ENCODE results near the gene ARHGAP24.
"Not testable (repeated sequence)": the region's sequence is repeated elsewhere in the genome, so short reads cannot be mapped to it uniquely, and the experiment has no call there.

The ARHGAP24 gene

GRCh38 chr4:86015412-86016350, 540.7 kb downstream of the ARHGAP24 start:
- DNase-seq (ENCODE audit: low read depth in 2 of 2) = no peak

GRCh38 chr4:86019362-86019761, 544.4 kb downstream of the ARHGAP24 start:
- DNase-seq (ENCODE audit: low read depth in 2 of 2) = no peak

- no peak for DNase-seq (ENCODE audit: low read depth in 2 of 2)
Observed at GRCh38 chr4:86019906-86020305, 545.0 kb downstream of the ARHGAP24 start.

GRCh38 chr4:86021671-86022070, 546.7 kb downstream of the ARHGAP24 start:
- DNase-seq (ENCODE audit: low read depth in 2 of 2) = not testable (repeated sequence)

GRCh38 chr4:86026720-86027119, 551.8 kb downstream of the ARHGAP24 start:
- no peak for DNase-seq (ENCODE audit: low read depth in 2 of 2)

GRCh38 chr4:86031927-86032326, 557.0 kb downstream of the ARHGAP24 start:
- DNase-seq (ENCODE audit: low read depth in 2 of 2) = no peak

GRCh38 chr4:86032476-86033022, 557.6 kb downstream of the ARHGAP24 start:
- no peak for DNase-seq (ENCODE audit: low read depth in 2 of 2)

GRCh38 chr4:86033171-86033570, 558.2 kb downstream of the ARHGAP24 start:
- no peak for DNase-seq (ENCODE audit: low read depth in 2 of 2)

GRCh38 chr4:86034616-86035015, 559.7 kb downstream of the ARHGAP24 start:
- no peak for DNase-seq (ENCODE audit: low read depth in 2 of 2)

GRCh38 chr4:86035688-86036087, 560.7 kb downstream of the ARHGAP24 start:
- no peak for DNase-seq (ENCODE audit: low read depth in 2 of 2)

GRCh38 chr4:86036736-86037135, 561.8 kb downstream of the ARHGAP24 start:
- no peak for DNase-seq (ENCODE audit: low read depth in 2 of 2)

- DNase-seq (ENCODE audit: low read depth in 2 of 2) = no peak
Observed at GRCh38 chr4:86038037-86038436, 563.1 kb downstream of the ARHGAP24 start.

- peak in 1 of 2 donors; percentile 1 for DNase-seq (ENCODE audit: low read depth in 2 of 2)
Observed at GRCh38 chr4:86043755-86044592, 569.0 kb downstream of the ARHGAP24 start.

- DNase-seq (ENCODE audit: low read depth in 2 of 2) = no peak
Observed at GRCh38 chr4:86044593-86044985, 569.6 kb downstream of the ARHGAP24 start.

- no peak for DNase-seq (ENCODE audit: low read depth in 2 of 2)
Observed at GRCh38 chr4:86048426-86048825, 573.5 kb downstream of the ARHGAP24 start.

GRCh38 chr4:86050496-86050895, 575.5 kb downstream of the ARHGAP24 start:
- no peak for DNase-seq (ENCODE audit: low read depth in 2 of 2)
